Liver (tissue), 3 donors: Measurements from ENCODE around the gene SPAG16.

Experiments
- GABPA ChIP-seq, 2 donors: IDR thresholded peaks in 1 of 2; conservative IDR thresholded peaks in 1 of 2; 2 replicates each; pipeline ENCODE4 v1.6.1; 2016; ENCODE audit warnings: antibody characterized with exemption in 2 of 2, mild to moderate bottlenecking in 1 of 2, moderate library complexity in 1 of 2
- HNF4G ChIP-seq: IDR thresholded peaks from 2 replicates; pipeline ENCODE4 v1.6.1; 2016; ENCODE audit warnings: antibody characterized with exemption
- SP1 ChIP-seq: IDR thresholded peaks from 2 replicates; pipeline ENCODE4 v1.6.1; 2018; ENCODE audit warnings: antibody characterized with exemption, mild to moderate bottlenecking
- TF ChIP-seq, protein P1 (sequence below): fragments of 150-350 bp; IDR thresholded peaks from 2 replicates; pipeline ENCODE4 v1.5.1; 2017; ENCODE audit warnings: improper control_type of control experiment, low read depth, low read length; ENCODE audit not compliant: missing input control
- TF ChIP-seq, protein P2 (sequence below): IDR thresholded peaks from 2 replicates; pipeline ENCODE4 v1.6.1; 2016; ENCODE audit warnings: antibody characterized with exemption, mild to moderate bottlenecking
- TF ChIP-seq, protein P3 (sequence below): IDR thresholded peaks from 2 replicates; pipeline ENCODE4 v1.6.1; 2016; ENCODE audit warnings: antibody characterized with exemption
- donor health status: healthy.
- donor health status: healthy.

DNA sequence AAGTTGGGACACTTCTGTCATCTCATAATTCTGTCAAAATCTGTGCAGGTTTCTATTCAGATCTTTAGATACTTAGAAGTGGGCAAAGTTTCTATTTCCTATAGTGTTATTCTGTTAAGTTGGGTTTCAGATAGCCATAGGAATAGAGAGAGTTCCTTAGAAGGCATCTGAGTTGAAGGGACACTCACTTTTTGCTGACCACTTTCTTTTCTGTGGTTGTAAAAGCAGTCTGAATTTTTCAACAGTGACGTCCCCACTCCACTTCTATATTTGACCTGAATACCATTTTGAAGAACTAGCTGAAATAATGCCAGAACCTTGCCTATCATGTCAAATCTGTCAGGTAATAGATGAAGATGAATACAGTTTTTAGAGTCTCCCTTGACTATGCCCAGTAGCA lies 267.3 kb downstream of the SPAG16 start:
- TF ChIP-seq, protein P1, sequence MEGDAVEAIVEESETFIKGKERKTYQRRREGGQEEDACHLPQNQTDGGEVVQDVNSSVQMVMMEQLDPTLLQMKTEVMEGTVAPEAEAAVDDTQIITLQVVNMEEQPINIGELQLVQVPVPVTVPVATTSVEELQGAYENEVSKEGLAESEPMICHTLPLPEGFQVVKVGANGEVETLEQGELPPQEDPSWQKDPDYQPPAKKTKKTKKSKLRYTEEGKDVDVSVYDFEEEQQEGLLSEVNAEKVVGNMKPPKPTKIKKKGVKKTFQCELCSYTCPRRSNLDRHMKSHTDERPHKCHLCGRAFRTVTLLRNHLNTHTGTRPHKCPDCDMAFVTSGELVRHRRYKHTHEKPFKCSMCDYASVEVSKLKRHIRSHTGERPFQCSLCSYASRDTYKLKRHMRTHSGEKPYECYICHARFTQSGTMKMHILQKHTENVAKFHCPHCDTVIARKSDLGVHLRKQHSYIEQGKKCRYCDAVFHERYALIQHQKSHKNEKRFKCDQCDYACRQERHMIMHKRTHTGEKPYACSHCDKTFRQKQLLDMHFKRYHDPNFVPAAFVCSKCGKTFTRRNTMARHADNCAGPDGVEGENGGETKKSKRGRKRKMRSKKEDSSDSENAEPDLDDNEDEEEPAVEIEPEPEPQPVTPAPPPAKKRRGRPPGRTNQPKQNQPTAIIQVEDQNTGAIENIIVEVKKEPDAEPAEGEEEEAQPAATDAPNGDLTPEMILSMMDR: no peak
- TF ChIP-seq GABPA (IDR thresholded peaks at IDR 0.05 in 1 of 2, conservative IDR thresholded peaks at IDR 0.05 in 1 of 2) (no peak), SP1 (no peak), HNF4G (no peak)
- TF ChIP-seq, protein P2, sequence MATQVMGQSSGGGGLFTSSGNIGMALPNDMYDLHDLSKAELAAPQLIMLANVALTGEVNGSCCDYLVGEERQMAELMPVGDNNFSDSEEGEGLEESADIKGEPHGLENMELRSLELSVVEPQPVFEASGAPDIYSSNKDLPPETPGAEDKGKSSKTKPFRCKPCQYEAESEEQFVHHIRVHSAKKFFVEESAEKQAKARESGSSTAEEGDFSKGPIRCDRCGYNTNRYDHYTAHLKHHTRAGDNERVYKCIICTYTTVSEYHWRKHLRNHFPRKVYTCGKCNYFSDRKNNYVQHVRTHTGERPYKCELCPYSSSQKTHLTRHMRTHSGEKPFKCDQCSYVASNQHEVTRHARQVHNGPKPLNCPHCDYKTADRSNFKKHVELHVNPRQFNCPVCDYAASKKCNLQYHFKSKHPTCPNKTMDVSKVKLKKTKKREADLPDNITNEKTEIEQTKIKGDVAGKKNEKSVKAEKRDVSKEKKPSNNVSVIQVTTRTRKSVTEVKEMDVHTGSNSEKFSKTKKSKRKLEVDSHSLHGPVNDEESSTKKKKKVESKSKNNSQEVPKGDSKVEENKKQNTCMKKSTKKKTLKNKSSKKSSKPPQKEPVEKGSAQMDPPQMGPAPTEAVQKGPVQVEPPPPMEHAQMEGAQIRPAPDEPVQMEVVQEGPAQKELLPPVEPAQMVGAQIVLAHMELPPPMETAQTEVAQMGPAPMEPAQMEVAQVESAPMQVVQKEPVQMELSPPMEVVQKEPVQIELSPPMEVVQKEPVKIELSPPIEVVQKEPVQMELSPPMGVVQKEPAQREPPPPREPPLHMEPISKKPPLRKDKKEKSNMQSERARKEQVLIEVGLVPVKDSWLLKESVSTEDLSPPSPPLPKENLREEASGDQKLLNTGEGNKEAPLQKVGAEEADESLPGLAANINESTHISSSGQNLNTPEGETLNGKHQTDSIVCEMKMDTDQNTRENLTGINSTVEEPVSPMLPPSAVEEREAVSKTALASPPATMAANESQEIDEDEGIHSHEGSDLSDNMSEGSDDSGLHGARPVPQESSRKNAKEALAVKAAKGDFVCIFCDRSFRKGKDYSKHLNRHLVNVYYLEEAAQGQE: no peak
- TF ChIP-seq, protein P3, sequence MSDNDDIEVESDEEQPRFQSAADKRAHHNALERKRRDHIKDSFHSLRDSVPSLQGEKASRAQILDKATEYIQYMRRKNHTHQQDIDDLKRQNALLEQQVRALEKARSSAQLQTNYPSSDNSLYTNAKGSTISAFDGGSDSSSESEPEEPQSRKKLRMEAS: no peak
